DMS153 treated with DMSO at 0.1 percent for 48 hours (cell line): ENCODE measurements around the gene MGST2.

Experiments
- DNase-seq: peaks from one replicate; lab custom pipeline; 2025; ENCODE audit not compliant: unreplicated experiment; lab: John Stamatoyannopoulos, UW

The MGST2 gene

GRCh38 chr4:139700568-139700967, 34.9 kb downstream of the MGST2 start:
- no peak for DNase-seq

DNA sequence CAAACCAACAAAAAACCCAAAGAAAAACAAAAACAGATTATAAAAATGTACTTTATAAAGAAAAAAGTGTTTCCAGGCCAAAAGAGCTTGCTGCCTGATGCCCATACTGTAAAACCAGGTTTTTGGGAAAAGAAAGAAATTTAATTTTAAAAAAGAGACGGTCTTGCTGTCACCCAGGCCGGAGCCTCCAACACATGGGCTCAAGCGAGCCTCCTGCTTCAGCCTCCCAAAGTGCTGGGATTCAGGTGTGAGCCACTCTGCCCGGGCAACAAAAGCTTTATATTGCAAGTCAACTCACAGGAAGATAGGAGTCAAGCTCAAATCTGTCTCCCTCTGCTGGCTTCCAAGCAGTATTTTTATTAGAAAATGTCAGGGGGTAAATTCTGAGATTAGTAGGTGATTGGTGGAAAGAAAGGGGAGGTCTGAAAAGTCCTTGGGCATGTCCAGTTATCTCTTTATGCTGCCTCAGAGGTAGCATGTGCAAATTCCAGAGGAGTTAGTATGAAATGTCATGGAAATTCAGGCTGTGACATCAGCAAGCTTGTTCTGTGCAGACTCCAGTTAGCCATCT, 39.4 kb downstream of the MGST2 start:
- no peak for DNase-seq

GRCh38 chr4:139709660-139710059, 44.0 kb downstream of the MGST2 start:
- no peak for DNase-seq

DNA sequence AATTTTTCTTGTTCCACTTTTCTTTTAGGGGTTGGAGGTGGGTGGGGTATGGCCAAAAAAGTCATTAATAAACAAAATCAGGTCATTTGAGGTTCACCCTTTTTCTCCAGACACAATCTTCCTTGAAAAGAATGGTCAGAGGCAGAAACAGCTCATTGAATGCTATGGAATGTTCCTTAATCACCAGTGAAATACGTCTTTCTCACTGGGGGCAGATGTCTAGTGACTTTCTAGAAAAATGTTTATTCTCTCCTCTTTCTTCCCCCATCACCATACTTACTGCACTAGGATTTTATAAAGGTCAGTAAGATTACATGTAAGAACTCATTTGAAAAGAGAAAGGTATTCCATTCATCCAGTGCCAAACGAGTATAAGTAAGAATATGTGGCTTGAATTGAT, 44.5 kb downstream of the MGST2 start:
- DNase-seq = no peak

GRCh38 chr4:139711461-139711860, 45.8 kb downstream of the MGST2 start:
- no peak for DNase-seq

GRCh38 chr4:139712882-139713281, 47.3 kb downstream of the MGST2 start:
- no peak for DNase-seq

- DNase-seq = no peak
These were observed 50.2 kb downstream of the MGST2 start for GRCh38 chr4:139715746-139716391.

DNA sequence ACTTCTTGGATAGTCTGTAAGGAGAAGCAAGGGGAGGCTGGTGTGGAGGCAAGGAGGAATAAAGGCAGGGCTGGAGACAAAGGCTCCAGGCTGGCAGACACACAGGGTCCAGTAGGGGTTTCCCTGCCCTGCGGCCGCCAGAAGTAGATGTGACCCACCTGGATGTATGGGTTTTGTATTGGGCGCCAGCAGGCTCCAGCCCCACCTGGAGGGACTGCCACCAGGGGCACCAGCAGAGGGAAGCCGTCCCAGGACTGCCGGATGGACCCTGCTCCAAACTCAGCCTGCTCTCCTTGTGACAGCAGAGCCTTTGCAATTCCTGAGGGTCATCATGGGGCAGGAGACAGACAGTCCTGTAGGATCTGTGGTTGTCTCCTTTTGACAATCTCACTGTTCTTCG, 52.7 kb downstream of the MGST2 start:
- no peak for DNase-seq

DNA sequence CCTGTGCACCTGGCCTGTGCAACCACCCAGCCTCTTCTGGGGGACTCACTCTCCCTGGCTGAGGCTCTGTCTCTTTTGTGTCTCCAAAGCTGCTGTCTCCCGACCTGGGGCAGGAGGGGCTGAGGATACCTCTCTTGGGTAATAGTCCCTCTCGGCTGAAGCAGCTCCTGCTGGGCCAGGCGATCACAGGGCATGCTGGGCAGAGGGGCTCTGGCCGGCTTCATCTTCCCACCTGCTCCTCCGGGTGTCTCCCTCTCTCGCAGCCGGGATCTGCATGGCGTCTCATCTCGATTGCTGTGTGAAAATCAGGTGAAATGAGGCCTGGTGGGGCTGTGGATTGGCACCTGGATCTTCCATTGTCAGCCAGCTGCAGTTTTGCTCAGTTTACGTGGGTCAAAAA, 53.2 kb downstream of the MGST2 start:
- DNase-seq = no peak

- no peak for DNase-seq
These were observed 53.9 kb downstream of the MGST2 start for GRCh38 chr4:139719381-139720101.

DNA sequence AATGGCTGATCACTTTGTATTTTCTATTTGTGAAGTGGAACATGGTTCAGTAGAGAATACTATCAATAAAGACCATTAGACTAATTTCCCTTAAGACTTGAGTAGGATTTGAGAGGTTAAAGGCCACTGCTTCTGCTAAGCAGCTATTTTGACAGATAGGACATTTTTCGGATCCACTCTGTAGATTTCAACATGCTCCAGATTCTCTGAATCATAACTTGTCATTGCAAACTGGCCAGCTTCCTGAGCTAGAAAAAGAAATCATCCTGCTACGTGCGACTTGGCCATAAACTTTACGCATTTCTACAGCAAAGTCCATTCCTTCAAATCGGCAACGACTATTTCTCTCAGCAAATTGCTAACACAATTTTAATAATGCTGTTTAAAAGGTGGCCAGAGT, 55.2 kb downstream of the MGST2 start:
- no peak for DNase-seq

DNA sequence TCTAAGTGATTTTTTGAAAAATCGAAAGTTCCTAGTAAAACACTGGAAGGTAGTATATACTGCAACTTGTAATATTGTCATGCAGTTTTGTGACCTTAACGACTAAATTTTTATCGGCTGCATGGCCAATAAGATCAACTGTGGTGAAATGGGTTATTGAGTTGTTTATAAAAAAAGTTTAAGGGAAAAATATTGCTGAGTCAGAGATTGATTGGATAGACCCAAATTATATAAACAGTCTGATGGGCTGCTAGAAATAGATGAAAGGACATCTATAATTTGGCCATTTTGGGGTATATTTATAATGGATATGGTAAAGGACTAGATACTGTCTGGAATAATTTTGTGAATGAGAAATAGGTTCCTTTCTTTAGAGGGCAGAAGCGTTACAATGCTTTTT, 56.2 kb downstream of the MGST2 start:
- DNase-seq = no peak

GRCh38 chr4:139725236-139725635, 59.6 kb downstream of the MGST2 start:
- DNase-seq = no peak

GRCh38 chr4:139726615-139727014, 61.0 kb downstream of the MGST2 start:
- DNase-seq = no peak

DNA sequence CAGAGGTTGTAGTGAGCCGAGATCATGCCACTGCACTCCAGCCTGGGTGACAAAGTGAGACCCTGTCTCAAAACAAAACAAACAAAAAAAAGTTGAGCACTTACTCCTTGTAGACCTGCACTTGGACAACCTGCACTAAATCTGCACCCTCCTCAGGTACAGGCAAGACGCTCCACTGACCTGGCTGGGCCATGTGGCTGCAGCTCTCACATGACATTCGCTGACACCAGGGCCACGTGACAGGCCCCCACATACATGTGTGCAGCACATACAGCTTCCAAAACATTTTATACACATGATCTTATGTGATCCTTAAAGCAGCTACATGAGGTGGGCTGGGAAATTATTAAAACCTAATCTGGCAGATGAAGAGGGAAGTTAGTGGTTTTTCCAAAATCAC, 62.5 kb downstream of the MGST2 start:
- no peak for DNase-seq

- peak; percentile 91 for DNase-seq
These were observed 63.2 kb downstream of the MGST2 start for GRCh38 chr4:139728840-139729239.

DNA sequence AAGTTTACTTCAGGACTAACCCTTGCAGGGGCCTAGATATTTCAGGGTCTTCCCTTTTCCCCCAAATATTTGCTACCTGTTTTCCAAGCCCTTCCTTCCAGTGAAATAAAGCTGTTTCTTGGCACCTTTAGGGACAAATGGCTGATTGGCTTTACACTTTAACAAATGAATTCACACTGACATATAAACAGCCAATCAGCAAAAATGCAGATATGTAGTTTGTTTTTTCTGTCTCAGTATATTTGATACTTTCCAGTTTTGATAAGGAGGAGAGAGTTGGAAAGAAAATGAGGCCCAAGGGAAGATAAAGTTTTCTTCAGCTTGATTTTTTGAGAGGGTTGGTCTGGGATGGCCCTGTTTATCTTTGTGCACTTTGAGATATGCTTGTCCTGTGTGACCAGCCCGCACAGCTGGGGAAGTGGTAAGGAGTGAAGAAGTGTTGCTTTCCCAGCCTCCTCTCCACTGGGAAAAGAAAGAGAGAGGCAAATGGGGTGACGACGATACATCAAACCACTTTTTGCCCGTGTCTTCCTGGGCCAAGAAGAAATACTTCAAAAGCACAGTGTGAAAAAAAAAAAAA, 67.5 kb downstream of the MGST2 start:
- DNase-seq = no peak

GRCh38 chr4:139734201-139734874, 68.7 kb downstream of the MGST2 start:
- no peak for DNase-seq

DNA sequence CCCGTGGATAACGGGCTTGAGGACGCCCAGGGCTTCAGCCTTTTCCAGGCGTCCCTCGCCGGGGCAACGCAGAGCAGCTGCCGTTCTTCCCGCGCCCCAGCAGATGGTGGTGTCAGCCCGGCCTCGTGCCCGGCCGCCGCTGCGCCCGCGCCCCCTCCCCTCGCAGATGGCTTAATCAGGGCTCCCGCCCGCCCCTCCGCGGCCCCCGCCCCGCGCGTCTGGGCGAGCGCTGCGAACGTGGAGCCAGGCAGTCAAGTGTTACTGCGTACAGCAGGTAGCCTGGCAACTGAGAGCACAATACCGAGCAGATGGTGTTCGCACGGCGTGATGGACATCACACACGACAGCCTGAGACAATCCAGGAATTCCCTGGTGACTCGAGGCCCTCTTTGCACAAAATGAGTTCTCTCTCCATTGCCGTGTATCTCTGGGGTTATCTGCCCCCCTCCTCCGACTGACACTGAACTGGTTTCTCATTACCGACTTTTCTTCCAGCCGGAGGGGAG, 69.3 kb downstream of the MGST2 start:
- peak; percentile 95 for DNase-seq

GRCh38 chr4:139735381-139736273, 70.0 kb downstream of the MGST2 start:
- no peak for DNase-seq
